ENCODE data around the gene TUSC1. TPM values are rescaled to one million over a fixed set of nuclear protein-coding genes. Genes with fewer than 3 reads are reported as not detected.

Gene TUSC1
- total RNA-seq (2021; fragmentation: NEBNext Ultra II Directional; extraction: Animal tissue kit (Norgen Biotek cat#: 25700)), result 4.3 and 4.5 TPM in 2 replicates
- polyA plus RNA-seq (2011; rRNA removed), result 4.6 and 5.9 TPM in 2 replicates
- polyA plus RNA-seq (2011; cell fraction: cytosol; rRNA removed), result 4.7 TPM
- 3.1 TPM for polyA plus RNA-seq (2011; cell fraction: nucleus; rRNA removed)
- 1.5 to 2.7 TPM (median 1.9 TPM) in 4 replicates for polyA plus RNA-seq (2012, experiment 1 of 2)
- polyA plus RNA-seq (2012, experiment 2 of 2), result 5.2 TPM
- 3.4 TPM for polyA plus RNA-seq (2013, experiment 1 of 2)
- polyA plus RNA-seq (2013, experiment 2 of 2), result 3.2 TPM
- 0.24 and 0.28 TPM in 2 replicates for polyA minus RNA-seq (2011; rRNA and poly(A)+ RNA removed)
- polyA minus RNA-seq (2011; cell fraction: cytosol; rRNA and poly(A)+ RNA removed), result 2.1 TPM
- polyA minus RNA-seq (2011; cell fraction: nucleus; rRNA and poly(A)+ RNA removed), result 1.3 TPM
- long read RNA-seq, experiment 1, transcript TUSC1-201 (1 exons, 2,052 nt), result major isoform, 7 of 7 reads
- long read RNA-seq, experiment 1, partial matches to known transcripts, result 0 of 7 reads
- long read RNA-seq, experiment 1, other reads (novel, unspliced or antisense), result 0 of 7 reads
- long read RNA-seq, experiment 2, result 0 reads

GRCh38 chr9:25678147-25678666 is at the start of gene TUSC1:
Gene TUSC1, minus strand, starts transcription at chr9:25678444. Its CDS starts 132 bp downstream, at chr9:25678312.
- Histone ChIP-seq H3K79me1 (ENCODE audit: low read depth, low read length) (no peaks in the 10 kb centered on the region), H3K56ac (replicated peaks; ENCODE audit: insufficient read length, low read depth, low read length) (peak within 1 kb of the TSS; percentile 69), H2BK20ac (ENCODE audit: low read length) (no peak within 1 kb of the TSS), H2BK5ac (ENCODE audit: low read depth, low read length) (no peak within 1 kb of the TSS; the same call in 1 of the 2 replicates), H3K9me3 (ENCODE audit: insufficient read depth in 2 of 2, low read depth in 1 of 2, low read length in 1 of 2) (no peaks in the 10 kb centered on the region), H2AK5ac (ENCODE audit: low read depth, low read length) (no peak within 1 kb of the TSS), H2BK15ac (ENCODE audit: low read length) (no peak within 1 kb of the TSS), H4K8ac (ENCODE audit: extremely low read depth, insufficient read depth, low read length) (peak within 1 kb of the TSS; percentile 95), H3K27me3 (replicated peaks in 1 of 4; ENCODE audit: control insufficient read depth in 3 of 4, extremely low read depth in 1 of 4, insufficient read depth in 3 of 4, low read length in 3 of 4) (peaks cover 0 to 3% (median 0%) of the 10 kb centered on the region in 4 experiments; a peak in 1 of 7 replicates), H3K23ac (ENCODE audit: insufficient read length) (no peak within 1 kb of the TSS), H2BK12ac (ENCODE audit: low read depth, low read length) (0 out of 2 replicates have a peak within 1 kb of the TSS, but pooled peaks have one; percentile 43), H3K4me1 (replicated peaks in 1 of 4; ENCODE audit: control insufficient read depth in 3 of 4, insufficient read depth in 4 of 4, low read length in 3 of 4) (peaks cover 0 to 9% (median 2%) of the 10 kb centered on the region in 4 experiments; a peak in 4 of 7 replicates), H2AFZ (ENCODE audit: low read length) (peak within 1 kb of the TSS; percentile 15; the same call in 1 of the 2 replicates), H3K4me2 (ENCODE audit: insufficient read depth in 1 of 2, low read depth in 2 of 2, low read length in 2 of 2) (peak within 1 kb of the TSS; percentile 50 to 73), H3K36me3 (ENCODE audit: control insufficient read depth in 2 of 4, insufficient read depth in 4 of 4, low read length in 3 of 4) (no peaks in the 10 kb centered on the region), H2BK120ac (replicated peaks; ENCODE audit: low read depth, low read length) (no peak within 1 kb of the TSS), H3K4ac (replicated peaks; ENCODE audit: insufficient read length, low read depth, low read length) (peak within 1 kb of the TSS; percentile 94), H3K9ac (replicated peaks in 1 of 4; ENCODE audit: extremely low read depth in 1 of 4, low read depth in 3 of 4, low read length in 3 of 4) (peak within 1 kb of the TSS; percentile 72 to 84 (median 78); a peak in 6 of 7 replicates), H3K23me2 (ENCODE audit: low read depth, low read length) (peaks cover 2% of the 10 kb centered on the region; the same call in 1 of the 2 replicates), H4K5ac (ENCODE audit: insufficient read length, low read depth, low read length) (peak within 1 kb of the TSS; percentile 30), H3K4me3 (ENCODE audit: extremely low read depth in 1 of 4, insufficient read depth in 2 of 4, low read depth in 3 of 4, low read length in 4 of 4) (peak within 1 kb of the TSS; percentile 49 to 76 (median 56)), H3K79me2 (ENCODE audit: control insufficient read depth in 1 of 2, insufficient read depth in 2 of 2, low read length in 2 of 2) (no peaks in the 10 kb centered on the region), H4K20me1 (replicated peaks in 1 of 2; ENCODE audit: control insufficient read depth in 1 of 2, insufficient read depth in 2 of 2, low read length in 2 of 2) (no peaks in the 10 kb centered on the region), H3K18ac (ENCODE audit: extremely low read depth, low read length) (peak within 1 kb of the TSS; percentile 56), H3K27ac (ENCODE audit: low read depth, low read length) (no peak within 1 kb of the TSS), H3K14ac (ENCODE audit: insufficient read length) (no peak within 1 kb of the TSS), H4K91ac (replicated peaks; ENCODE audit: insufficient read length, low read length) (peak within 1 kb of the TSS; percentile 93)
- ChIA-PET CTCF (ENCODE audit: partially characterized antibody) (no interaction called here), POLR2A (ENCODE audit: partially characterized antibody) (no interaction called here)
- DNase-seq (ENCODE audit: low read depth in 1 of 2, low spot score in 2 of 2) (peak in 1 of 2 experiments; percentile 76), FAIRE-seq (no peak)
- 9% methylated on average over 29 of the region's 57 CpGs; no CpG with 5 or more reads in 1 of the 2 experiments for WGBS, 2 experiments (ENCODE audit: extremely low coverage in 1 of 2, insufficient coverage in 1 of 2, insufficient read length in 1 of 2, insufficient replicate concordance in 2 of 2, low coverage in 1 of 2, low lambda C conversion rate in 2 of 2, missing lambda C conversion rate in 1 of 2)
- no peak for TF ChIP-seq SIRT6 (IDR thresholded peaks at IDR 0.05; ENCODE audit: low read length)
- no peak for TF ChIP-seq CEBPB (IDR thresholded peaks at IDR 0.05; ENCODE audit: low read depth, low read length)
- no peak for TF ChIP-seq TBP (IDR thresholded peaks at IDR 0.05; ENCODE audit: low read depth, low read length)
- TF ChIP-seq SIX5 (IDR thresholded peaks at IDR 0.05; ENCODE audit: low read depth, low read length), result no peak
- no peak for TF ChIP-seq CTCF (IDR thresholded peaks at IDR 0.05; ENCODE audit: control extremely low read depth in 1 of 3, insufficient read depth in 1 of 3, low read depth in 1 of 3, low read length in 3 of 3)
- TF ChIP-seq POLR2AphosphoS5 (IDR thresholded peaks at IDR 0.05; ENCODE audit: low read depth, low read length), result no peak
- no peak for TF ChIP-seq USF2 (IDR thresholded peaks at IDR 0.05; ENCODE audit: low read length)
